Stimulated activated naive CD8-positive, alpha-beta T cell treated with anti-CD3 and anti-CD28 coated beads, Interleukin-15, Interleukin-2, amounts not matched to agents 100 U/mL and 50 U/mL, for 24 hours (primary cell): ENCODE measurements around the gene EIF4EBP2.

Source experiments
- ATAC-seq: fragments of 150-1000 bp; cut with Tn5 transposase; one replicate; pipeline ENCODE4 v1.10.0; 2021
- DNase-seq: peaks from one replicate; pipeline ENCODE4 v3.0.0; 2021

The EIF4EBP2 gene, protein sequence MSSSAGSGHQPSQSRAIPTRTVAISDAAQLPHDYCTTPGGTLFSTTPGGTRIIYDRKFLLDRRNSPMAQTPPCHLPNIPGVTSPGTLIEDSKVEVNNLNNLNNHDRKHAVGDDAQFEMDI

DNA sequence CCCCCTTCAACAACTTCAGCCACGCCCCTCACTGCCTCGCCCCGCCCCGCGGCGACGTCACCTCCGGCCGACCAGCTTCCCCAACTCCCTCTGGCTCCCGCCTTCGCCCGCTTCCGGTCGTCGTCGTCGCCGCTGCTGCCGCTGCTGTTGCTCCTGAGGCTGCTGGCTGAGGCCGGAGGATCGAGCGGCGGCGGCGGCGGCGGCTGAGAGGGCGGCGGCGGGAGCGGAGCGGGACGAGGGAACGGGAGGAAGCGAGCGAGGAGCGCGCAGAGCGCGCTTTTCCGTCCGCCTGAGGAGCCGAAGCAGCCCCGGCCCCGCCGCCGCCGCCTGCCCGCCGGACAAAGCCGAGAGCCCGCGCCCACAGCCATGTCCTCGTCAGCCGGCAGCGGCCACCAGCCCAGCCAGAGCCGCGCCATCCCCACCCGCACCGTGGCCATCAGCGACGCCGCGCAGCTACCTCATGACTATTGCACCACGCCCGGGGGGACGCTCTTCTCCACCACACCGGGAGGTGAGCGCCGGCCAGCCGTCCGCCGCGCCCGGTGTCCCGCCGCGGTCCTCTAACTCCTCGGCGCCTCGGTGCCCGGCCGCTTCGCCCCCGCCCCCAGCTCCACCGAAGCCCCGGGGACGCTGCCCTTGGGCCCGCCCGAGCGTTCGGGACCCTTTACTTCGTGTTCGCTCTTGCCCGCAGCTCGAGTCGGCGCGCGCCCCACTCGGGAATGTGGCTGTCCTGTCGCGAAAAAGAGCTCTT, at the start of gene EIF4EBP2:
TSS of gene EIF4EBP2 (plus strand) at position 110 of the 751 bp plus-strand sequence. CDS start at position 367, 257 bp downstream.
- peak; percentile 97 for ATAC-seq
- DNase-seq, result peak; percentile 100

DNA sequence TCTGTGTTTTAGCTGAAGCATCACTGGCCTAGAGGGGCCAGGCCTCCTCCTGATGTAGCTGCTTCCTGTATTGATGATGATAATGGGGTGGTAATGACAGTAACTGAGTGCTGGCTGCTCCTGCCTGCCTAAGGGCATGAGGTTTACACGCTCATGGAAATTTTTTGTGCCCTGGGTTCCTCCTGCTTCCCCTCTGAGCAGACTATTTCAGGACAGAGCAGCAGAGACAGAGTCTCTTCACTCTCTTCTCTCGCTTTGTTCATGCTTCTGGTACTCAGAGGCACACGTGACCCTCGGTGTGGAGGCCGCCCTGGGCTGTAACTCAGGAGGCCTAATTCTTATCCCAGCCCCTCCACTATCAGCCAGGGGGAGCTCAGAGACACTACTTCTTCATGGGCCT, 49.4 kb upstream of the EIF4EBP2 start:
- DNase-seq, result no peak
- ATAC-seq, result no peak

DNA sequence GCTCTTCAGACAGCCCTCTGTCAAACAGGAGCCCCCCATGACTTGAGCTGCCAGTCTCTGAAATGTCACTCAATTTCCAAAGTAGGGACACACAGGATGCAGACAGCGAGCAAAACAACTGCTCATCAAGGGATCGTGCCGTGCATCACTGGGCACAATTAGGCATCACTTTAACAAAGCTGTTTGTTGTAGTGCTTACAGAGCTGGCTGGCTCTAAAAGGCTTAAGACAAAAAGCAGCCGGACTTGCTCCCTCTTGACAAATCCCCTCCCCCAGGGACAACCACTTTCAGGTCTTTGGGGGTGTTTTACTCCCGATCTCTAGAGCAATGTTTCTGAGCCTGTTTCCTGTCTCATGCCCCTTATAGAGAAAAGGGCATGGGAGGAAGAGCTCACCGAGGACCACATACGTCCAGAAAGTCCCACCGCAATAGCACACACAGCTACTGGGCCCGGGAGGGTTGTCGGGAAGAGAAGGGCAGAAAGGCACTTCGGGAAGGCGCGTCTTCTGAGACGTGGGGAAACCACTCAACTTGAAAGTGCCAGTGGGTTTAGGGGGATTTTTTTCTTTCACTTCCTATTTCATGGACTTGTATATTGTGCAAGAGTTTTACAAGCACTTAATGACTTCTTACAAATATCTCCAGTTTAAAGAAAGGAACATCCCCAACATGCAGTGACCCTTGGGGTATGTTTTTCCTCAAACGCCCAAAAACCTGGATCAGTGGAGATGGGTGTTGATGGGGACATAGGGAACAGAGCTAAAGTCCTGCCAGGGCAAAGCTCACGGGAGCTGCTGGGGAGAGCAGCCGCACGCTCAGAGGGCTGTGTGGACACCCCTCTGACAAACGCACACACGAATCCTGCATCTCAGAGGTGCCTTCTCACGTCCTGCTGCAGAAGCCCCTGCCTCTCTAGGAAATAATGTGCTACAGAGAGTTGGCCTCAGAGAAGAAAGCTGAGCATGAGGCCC, 48.6 kb upstream of the EIF4EBP2 start:
- ATAC-seq (peak; percentile 62), DNase-seq (peak; percentile 45)

DNA sequence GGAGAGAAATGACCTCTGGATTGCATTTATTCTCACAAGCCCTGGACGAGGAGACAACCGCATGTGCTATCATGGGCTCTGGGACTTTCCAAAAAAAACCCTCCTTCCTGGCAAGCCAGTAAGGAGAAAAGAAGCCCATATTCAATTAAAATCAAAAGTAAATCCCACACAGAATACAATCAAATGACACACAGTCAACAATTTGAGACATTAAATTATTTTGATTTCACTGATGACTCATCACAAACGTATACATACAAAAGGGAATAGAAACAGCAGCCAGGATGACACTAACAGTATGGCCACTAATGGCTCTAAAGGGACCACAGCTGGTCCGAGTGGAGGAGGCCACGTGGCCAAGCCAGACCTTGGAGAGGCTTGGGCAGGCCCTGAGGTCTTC, 46.4 kb upstream of the EIF4EBP2 start:
- no peak for DNase-seq
- no peak for ATAC-seq

DNA sequence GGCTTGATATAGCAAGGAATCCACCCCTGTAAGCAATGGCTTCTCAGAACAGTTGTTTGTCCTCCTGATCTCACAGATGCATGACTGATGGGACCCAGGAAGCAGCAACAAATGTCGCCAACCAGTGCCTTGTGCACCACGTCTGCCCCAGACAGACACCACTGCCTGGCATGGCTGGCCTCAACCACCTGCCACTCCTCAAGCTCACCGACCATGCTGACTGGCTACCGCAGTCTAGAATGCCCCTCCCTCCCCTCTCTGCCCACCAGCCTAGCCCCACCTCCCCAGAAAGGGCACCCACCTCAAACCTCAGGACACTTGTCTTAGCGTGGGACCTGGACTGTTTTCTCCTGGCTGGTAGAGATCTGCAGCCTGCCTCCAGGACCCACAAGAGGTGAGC, 45.5 kb upstream of the EIF4EBP2 start:
- ATAC-seq (no peak), DNase-seq (no peak)

DNA sequence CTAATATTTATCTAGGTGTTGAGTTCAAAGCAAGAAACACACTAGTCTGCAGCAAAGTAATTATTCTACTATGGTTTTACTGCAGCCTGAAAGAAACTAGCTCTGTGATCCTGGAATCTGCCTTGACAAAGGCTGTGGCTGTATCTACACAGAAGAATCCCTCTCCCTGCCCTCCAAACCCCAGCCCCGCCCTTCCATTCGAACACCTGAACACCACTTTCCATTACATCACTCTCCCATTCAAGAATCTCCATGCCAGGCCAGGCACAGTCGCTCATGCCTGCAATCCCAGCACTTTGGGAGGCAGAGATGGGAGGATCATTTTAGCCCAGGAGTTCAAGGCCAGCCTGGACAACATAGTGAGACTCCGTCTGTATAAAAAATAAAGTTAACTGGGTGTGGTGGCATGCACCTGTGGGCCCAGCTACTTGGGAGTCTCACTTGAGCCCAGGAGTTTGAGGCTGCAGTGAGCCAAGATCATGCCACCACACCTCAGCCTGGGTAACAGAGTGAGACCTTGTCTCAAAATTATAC, 44.9 kb upstream of the EIF4EBP2 start:
- ATAC-seq, result no peak
- no peak for DNase-seq

DNA sequence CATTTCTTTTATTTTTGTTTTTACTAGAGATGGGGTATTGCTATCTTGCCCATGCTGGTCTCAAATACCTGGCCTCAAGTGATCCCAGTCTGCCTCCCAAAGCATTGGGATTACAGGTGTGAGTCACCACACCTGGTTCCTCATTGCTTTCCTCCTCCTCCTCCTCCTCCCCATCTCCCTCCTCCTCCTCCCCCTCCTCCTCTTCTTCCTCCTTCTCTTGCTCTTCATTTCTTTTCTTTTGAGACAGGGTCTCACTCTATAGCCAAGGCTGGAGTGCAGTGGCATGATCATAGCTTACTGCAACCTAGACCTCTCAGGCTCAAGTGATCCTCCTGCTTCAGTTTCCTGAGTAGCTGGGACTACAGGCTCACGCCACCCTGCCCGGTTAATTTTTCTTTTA, 43.7 kb upstream of the EIF4EBP2 start:
- ATAC-seq, result no peak
- DNase-seq, result no peak

DNA sequence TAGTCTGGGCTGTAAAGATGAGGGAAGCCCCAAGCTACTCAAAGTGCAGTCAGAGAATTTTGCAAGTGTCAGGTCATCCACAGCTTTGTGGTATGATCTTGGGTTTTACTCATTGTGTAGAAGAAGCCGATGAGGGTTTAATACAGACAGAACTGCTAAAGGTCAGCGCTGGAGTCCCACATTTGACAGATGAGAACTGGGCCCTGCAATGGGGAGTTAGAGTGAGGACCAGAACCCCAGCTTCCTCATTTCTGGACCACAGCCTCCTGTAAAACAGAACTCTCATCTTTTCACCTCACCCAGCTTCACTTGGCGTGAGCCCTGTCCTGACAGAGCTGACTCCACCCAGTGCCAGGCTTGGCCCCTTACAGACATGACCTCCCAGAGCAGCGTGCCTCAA, 41.6 kb upstream of the EIF4EBP2 start:
- no peak for ATAC-seq
- DNase-seq, result no peak

DNA sequence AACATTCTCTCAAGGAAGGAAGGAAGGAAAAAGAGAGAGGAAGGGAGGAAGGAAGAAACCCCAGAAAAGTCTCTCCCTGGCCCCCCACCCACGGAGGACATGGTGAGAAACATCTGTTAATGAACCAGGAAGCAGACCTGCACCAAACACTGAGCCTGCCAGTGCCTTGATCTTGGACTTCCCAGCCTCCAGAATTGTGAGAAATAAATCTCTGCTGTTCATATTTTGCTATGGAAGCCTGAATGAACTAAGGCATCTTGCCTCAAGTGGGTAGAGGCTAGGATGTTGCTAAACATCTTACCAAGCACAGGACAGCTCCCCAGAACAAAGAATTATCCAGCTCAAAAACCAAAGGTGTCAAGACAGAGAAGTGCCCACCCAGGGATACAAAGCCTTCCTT, 40.7 kb upstream of the EIF4EBP2 start:
- ATAC-seq (no peak), DNase-seq (no peak)

DNA sequence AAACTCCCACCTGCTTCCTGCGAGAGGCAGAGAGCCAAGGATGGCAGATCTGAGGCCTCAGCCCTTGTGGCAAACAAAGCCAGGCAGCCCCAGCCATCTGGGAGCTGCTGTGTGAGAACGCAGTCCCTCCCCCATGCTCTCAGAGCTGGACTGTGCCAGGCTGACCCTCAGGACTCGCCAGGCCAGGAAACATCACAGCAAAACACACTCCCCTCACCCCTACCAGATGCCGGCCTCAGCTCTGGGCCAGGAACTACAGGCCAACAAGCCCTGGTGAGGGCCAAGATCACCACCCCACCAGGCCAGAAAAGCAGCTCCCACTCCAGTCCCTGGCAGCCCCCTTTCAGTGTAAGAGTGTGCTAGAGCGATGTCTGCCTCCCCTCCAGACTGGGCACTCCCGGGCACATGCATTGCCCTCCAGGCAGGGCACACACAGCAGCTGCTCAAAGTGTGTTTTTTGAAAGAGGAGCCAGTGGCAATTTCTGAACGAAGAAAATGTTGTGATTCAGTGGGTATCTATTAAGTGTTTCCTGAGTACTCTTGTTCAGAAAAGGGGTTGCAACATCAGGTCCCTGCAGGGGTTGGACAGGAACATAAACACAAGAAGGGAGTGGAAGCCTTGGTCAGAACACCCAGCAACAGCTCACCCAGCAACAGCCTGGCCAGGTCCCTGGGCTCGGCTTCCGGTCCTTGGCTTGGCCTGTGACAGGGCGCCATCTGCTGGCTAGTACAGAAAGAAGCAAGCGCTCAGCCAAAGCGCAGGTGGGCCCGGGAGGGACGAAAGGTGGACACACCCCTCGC, 39.8 kb upstream of the EIF4EBP2 start:
- DNase-seq, result peak; percentile 89
- ATAC-seq, result peak; percentile 98

DNA sequence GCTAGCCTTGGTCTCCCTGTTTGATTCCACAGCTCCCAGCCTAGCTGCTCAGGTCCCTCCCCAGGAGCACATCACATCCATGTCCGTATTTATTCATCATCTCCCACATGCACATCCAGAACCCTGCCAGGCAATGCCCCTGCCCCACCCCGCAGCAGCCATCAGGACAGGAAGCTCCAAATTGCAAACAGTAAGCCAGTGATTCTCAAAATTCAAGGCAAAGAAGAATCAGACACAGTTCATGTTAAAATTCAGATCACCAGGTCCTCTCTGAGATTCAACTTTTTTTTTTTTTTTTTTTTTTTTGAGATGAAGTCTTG, 39.2 kb upstream of the EIF4EBP2 start:
- ATAC-seq, result no peak
- no peak for DNase-seq

DNA sequence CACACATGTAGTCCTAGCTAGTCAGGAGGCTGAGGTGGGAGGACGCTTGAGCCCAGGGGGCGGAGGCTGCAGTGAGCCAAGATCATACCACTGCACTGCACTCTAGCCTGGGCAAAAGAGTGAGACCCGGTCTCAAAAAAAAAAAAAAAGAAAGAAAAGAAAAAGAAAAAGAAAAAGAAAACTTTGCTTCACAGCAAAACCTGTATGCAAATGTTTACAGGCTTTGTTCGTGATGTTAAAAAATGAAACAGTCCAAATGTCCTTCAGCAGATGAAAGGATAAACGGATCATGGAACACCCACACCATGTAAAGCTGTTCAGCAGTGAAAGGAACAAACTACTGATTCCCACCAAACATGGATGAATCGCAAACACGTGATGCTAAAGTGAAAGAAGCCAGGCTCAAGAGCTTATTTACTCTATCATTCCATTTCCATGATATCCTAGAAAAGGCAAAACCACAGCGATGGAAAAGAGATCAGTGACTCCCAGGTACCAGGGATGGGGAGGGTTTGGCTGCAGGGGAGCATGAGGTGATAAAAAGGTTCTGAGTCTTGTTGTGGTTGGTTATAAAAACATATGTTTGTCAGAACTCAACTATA, 36.6 kb upstream of the EIF4EBP2 start:
- ATAC-seq (no peak), DNase-seq (no peak)

DNA sequence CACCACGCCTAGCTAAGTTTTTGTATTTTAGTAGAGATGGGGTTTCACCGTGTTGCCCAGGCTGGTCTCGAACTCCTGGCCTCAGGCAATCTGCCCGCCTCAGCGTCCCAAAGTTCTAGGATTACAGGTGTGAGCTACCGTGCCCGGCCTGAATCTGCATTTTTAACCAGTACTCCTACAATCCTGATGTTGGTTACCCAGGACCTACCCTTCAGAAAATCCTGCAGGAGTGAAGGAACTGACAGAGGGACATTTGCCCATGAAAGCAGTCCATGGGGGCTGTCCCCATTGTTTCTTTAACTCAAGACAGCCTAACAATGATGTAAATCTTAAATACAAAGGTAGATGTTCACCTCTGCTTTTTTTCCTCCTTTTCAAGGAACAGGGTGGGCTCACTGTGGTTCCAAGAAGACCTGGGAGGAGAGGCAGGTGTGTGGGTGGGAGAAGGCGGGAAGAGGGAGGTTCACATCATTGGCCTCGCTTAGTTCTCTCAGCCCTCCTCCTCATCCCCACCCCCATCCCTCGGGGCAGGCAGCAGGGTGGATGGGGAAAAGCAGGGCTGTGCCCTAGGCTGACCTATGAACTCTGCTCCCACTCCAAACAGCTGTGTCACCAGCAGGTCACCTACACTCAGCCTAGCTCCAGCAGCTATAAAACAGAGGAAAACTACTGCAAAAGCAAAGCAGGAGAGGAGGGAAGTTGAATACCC, 35.0 kb upstream of the EIF4EBP2 start:
- ATAC-seq, result no peak
- DNase-seq, result no peak

DNA sequence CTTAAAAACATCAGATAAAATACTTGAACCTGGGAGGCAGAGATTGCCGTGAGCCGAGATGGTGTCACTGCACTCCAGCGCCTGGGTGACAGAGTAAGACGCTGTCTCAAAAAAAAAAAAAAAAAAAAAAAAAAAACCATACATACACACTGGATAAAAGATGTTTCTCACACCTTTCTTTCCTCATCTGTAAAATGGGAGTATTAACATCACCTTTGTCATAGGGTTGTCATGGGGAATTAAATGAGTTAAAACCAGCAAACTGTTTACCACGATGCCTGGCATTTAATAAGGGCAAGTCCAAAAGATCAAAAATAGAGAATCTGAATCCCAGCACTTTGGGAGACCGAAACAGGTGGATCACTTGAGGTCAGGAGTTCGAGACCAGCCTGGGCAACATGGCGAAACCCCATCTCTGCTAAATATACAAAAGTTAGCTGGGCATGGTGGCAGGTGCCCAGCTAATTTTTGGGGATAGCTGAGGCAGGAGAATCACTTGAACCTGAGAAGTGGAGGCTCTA, 34.4 kb upstream of the EIF4EBP2 start:
- DNase-seq (no peak), ATAC-seq (no peak)

DNA sequence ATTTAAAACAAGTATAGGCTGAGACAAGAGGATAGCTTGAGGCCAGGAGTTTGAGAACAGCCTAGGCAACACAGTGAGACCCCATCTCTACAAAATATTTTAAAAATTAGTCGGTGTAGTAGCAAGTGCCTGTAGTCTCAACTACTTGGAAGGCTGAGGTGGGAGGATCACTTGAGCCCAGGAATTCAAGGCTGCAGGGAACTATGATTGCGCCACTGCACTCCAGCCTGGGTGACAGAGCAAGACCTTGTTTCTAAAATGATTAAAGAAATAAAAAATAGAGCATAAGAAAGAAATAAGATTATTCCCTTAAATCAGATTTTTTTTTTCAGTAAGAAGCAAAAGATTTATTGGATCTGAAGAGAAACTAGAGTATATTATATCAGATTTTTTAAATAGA, 33.2 kb upstream of the EIF4EBP2 start:
- DNase-seq (no peak), ATAC-seq (no peak)

DNA sequence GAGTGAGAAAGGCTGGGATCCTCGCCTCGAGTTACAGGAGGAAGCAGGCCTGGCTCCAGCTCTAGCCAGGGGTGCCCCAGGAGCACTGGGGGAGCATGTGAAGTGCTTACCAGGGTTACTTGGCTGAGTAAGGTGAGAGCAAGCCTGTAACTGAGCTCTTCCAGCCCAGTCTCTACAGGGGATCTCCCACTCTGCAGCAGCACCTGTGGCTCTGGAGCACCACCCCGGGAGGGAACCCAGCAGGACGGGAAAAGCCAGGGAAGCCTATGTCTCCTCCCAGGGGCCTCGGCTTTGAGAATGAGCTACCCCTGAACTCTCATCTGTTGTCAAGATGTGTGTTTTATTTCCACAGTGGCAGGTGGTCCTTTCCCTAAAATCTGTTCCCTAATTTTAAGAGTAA, 32.1 kb upstream of the EIF4EBP2 start:
- no peak for ATAC-seq

DNA sequence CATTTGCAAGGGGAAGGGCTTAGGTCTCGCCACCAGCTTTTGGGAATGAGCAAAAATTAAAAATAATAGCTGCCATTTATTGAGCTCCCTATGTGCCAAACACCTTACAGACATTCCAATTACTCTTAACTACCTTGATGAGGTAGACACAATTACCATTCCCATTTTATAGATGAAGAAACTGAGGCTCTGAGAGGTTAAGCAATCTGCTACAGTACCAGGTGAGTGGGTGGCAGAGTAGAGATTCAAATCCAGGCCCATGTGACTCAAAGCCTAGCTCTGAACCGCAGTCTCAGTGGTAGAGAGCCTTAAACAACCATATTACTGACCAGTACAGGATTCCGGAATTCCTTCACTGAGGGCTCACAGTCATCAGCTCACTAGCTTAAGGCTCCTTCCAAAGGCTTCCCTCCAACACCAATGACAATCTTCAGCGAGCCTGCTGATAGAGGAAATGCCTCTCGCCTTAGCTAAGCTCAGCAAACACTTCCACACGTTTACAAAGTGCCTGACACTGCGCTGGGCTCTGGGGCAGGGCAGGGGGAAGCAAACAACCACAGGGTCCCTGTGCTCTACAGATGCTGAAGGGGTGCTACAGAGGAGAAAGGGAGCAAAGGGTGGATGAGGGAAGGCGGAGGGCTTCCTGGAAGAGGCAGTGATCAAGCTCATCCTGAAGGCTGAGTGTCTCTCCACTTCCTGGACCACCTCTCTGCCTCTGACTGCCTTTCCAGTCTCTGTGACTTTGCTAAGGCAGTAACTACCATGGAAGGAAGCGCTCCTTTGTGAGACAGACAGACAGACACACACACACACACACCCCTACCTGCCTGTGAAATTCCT, 28.9 kb upstream of the EIF4EBP2 start:
- no peak for DNase-seq
- no peak for ATAC-seq

More for the DNA sequence above, 32.1 kb upstream of the EIF4EBP2 start:
- DNase-seq, result no peak

DNA sequence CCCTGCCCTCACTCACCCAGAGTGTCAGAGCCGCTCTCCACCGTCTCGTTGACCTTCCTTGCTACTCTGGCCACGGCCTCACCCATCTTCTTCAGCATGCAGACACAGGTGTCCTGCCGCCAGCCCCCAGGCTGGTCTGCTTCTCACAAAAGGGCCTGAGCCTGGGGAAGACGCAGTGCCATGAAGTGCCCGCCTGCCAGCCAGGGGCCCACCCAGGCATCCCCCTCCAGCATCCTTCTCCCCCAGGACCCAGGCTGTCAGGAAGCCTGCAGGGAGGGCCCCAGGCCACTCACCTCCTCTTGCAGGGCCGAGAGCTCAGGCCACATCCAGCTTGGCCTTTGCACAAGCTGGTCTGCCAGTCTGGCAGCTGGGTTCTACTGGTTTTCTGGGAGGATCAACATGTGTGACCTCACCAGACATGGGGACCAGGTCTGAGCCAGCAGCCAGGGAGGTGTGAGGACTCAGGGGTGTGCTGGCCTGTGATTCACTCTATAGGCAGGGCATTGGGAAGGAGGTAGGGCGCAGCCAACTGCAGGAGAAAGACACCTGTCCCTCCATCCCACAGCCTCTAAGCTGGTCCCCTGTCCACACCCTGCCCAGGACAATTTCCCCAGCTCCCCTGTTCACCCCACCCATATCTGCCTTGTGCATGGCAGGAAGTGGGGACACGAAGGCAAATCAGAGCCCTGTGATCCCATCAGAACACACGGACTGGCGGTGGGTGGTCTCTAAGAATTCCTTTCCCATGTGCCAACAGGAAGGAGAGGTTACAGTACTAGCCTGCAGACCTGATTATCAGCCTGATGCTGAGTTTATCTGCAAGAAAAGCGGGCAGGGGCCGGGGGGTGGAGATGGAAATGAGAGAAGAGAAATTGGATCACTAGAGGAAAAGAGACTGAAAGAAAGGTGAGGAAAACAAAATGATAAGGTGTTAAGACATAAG, 27.2 kb upstream of the EIF4EBP2 start:
- ATAC-seq (no peak), DNase-seq (no peak)

DNA sequence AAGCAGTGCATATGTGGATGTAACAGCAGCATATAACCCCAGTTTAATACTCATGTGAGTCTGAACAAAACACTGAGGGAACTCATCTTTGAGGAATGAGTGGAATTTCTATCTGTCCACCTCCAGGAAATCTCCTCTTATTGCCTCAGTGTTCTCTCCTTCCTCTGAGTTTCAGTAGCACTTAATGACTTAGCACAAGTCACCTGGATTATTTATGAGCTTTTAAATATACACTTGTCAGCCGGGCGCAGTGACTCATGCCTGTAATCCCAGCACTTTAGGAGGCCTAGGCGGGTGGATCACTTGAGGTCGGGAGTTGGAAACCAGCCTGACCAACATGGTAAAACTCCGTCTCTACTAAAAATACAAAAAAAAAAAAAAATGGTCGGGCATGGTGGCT, 25.8 kb upstream of the EIF4EBP2 start:
- ATAC-seq (no peak), DNase-seq (no peak)
